Measurements from ENCODE around the gene CHCHD2.

- TF ChIP-seq POLR2A (IDR thresholded peaks at IDR 0.05) (no peak), CTCF (IDR thresholded peaks at IDR 0.05) (no peak), POLR2AphosphoS5 (IDR thresholded peaks at IDR 0.05) (no peak)
These were observed 52.3 kb downstream of the CHCHD2 start for GRCh38 chr7:56053993-56054392.
